Measurements from ENCODE around the gene SLCO1A2. TPM values are rescaled to one million over a fixed set of nuclear protein-coding genes. Genes with fewer than 3 reads are reported as not detected.

The SLCO1A2 gene
- total RNA-seq, 1 donor from 2014 or later = 9.2 TPM

GRCh38 chr12:21296348-21296747 lies 38.4 kb downstream of the SLCO1A2 start:
- Histone ChIP-seq H3K36me3 (no peaks in the 10 kb centered on the region), H3K4me3 (no peak overlapping the region), H3K4me1 (no peaks in the 10 kb centered on the region), H3K27me3 (no peaks in the 10 kb centered on the region), H3K27ac (no peak overlapping the region), H3K9me3 (no peaks in the 10 kb centered on the region)
- intact Hi-C loops (cut with DNase I) = no loop called here
- no peak for TF ChIP-seq CTCF (IDR thresholded peaks at IDR 0.05)
- peak; percentile 50 for ATAC-seq
- DNase-seq = no peak

GRCh38 chr12:21294176-21294575 lies 40.5 kb downstream of the SLCO1A2 start:
- no peaks in the 10 kb centered on the region for H3K9me3 ChIP-seq
- intact Hi-C loops (cut with DNase I) = no loop called here
- ATAC-seq = no peak

GRCh38 chr12:21292111-21292510 lies 42.6 kb downstream of the SLCO1A2 start:
- no peak for ATAC-seq
- TF ChIP-seq CTCF (IDR thresholded peaks at IDR 0.05) = no peak

More at GRCh38 chr12:21294176-21294575, 40.5 kb downstream of the SLCO1A2 start:
- DNase-seq = no peak
- Histone ChIP-seq H3K4me1 (no peaks in the 10 kb centered on the region), H3K36me3 (no peaks in the 10 kb centered on the region), H3K4me3 (no peak overlapping the region), H3K27me3 (no peaks in the 10 kb centered on the region), H3K27ac (no peak overlapping the region)
- no peak for TF ChIP-seq CTCF (IDR thresholded peaks at IDR 0.05)

GRCh38 chr12:21289698-21290097 lies 45.0 kb downstream of the SLCO1A2 start:
- Histone ChIP-seq H3K36me3 (no peaks in the 10 kb centered on the region), H3K27ac (no peak overlapping the region), H3K9me3 (no peaks in the 10 kb centered on the region), H3K27me3 (no peaks in the 10 kb centered on the region), H3K4me3 (no peak overlapping the region), H3K4me1 (no peaks in the 10 kb centered on the region)
- no peak for DNase-seq
- intact Hi-C loops (cut with DNase I) = no loop called here
- no peak for TF ChIP-seq CTCF (IDR thresholded peaks at IDR 0.05)
- no peak for ATAC-seq

More at GRCh38 chr12:21292111-21292510, 42.6 kb downstream of the SLCO1A2 start:
- Histone ChIP-seq H3K4me1 (no peaks in the 10 kb centered on the region), H3K27me3 (no peaks in the 10 kb centered on the region), H3K4me3 (no peak overlapping the region), H3K36me3 (no peaks in the 10 kb centered on the region), H3K27ac (no peak overlapping the region), H3K9me3 (no peaks in the 10 kb centered on the region)
- DNase-seq = no peak
- intact Hi-C loops (cut with DNase I) = no loop called here

GRCh38 chr12:21276826-21277225 lies 57.9 kb downstream of the SLCO1A2 start:
- Histone ChIP-seq H3K27ac (no peak overlapping the region), H3K36me3 (no peaks in the 10 kb centered on the region), H3K9me3 (no peaks in the 10 kb centered on the region), H3K4me1 (no peaks in the 10 kb centered on the region), H3K4me3 (no peak overlapping the region), H3K27me3 (no peaks in the 10 kb centered on the region)
- no peak for TF ChIP-seq CTCF (IDR thresholded peaks at IDR 0.05)
- intact Hi-C loops (cut with DNase I) = no loop called here
- DNase-seq (no peak), ATAC-seq (peak; percentile 59)

- no peak for DNase-seq
- ATAC-seq = no peak
- H3K4me3 ChIP-seq = no peak overlapping the region
These were observed 68.8 kb downstream of the SLCO1A2 start for GRCh38 chr12:21265932-21266331.

More at GRCh38 chr12:21265932-21266331, 68.8 kb downstream of the SLCO1A2 start:
- Histone ChIP-seq H3K27me3 (no peaks in the 10 kb centered on the region), H3K36me3 (no peaks in the 10 kb centered on the region), H3K9me3 (no peaks in the 10 kb centered on the region), H3K4me1 (no peaks in the 10 kb centered on the region), H3K27ac (no peak overlapping the region)
- intact Hi-C loops (cut with DNase I) = no loop called here
- TF ChIP-seq CTCF (IDR thresholded peaks at IDR 0.05) = no peak
